B cell (primary cell): Measurements from ENCODE around the gene ADK.

Experiments
- EZH2 ChIP-seq: IDR thresholded peaks from 2 replicates; pipeline ENCODE4 v1.6.1; 2012; ENCODE audit warnings: borderline replicate concordance, low read depth, mild to moderate bottlenecking, moderate library complexity, low read length; ENCODE audit not compliant: insufficient read depth, poor library complexity, severe bottlenecking
- TF ChIP-seq, protein P1 (sequence below): fragments of 200-600 bp; IDR thresholded peaks from one replicate; pipeline ENCODE4 v1.8.0; 2022; ENCODE audit warnings: antibody characterized with exemption, mild to moderate bottlenecking

GRCh38 chr10:74599672-74600071 lies 448.7 kb downstream of the ADK start:
- no peak for TF ChIP-seq EZH2
- TF ChIP-seq, protein P1, sequence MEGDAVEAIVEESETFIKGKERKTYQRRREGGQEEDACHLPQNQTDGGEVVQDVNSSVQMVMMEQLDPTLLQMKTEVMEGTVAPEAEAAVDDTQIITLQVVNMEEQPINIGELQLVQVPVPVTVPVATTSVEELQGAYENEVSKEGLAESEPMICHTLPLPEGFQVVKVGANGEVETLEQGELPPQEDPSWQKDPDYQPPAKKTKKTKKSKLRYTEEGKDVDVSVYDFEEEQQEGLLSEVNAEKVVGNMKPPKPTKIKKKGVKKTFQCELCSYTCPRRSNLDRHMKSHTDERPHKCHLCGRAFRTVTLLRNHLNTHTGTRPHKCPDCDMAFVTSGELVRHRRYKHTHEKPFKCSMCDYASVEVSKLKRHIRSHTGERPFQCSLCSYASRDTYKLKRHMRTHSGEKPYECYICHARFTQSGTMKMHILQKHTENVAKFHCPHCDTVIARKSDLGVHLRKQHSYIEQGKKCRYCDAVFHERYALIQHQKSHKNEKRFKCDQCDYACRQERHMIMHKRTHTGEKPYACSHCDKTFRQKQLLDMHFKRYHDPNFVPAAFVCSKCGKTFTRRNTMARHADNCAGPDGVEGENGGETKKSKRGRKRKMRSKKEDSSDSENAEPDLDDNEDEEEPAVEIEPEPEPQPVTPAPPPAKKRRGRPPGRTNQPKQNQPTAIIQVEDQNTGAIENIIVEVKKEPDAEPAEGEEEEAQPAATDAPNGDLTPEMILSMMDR, result no peak
